Measurements from ENCODE around the gene CEP95. TPM values are rescaled to one million over a fixed set of nuclear protein-coding genes. Genes with fewer than 3 reads are reported as not detected.
"Not testable (repeated sequence)": the region's sequence is repeated elsewhere in the genome, so short reads cannot be mapped to it uniquely, and the experiment has no call there.

The CEP95 gene
- total and polyA plus RNA-seq, 10 of the 15 experiments (the other 5 are each of a cell fraction or from before 2014, with no cell fraction given) = 17.7 to 54.9 (median 29.6) TPM

DNA sequence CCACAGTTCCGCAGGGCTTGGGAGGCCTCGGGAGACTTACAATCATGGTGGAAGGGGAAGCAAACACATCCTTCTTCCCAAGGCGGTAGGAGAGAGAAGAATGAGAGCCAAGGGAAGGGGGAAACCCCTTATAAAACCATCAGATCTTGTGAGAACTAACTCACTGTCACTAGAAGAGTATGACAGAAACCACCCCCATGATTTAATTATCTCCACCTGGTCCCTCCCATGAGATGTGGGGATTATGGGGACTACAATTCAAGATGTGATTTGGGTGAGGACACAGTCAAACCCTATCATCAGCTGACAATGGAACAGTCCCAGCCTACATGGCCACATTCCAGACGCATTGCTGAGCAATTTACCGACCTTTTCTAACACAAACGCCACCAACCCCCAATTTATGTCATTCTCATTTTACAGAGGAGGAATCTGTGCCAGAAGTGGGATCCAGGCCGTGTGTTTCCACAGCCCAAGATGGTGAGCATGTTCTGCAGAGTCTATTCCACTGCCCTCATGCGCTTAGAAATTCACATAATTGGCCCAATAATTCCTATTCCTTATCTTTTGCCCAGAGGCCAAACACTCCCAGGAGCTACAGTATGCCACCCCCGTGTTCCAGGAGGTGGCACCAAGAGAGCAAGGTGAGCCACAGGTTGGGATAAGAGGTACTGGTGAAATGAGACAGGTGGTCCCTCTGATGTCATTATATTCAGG is 40.6 kb upstream of the CEP95 start (continued):
- TF ChIP-seq EED (IDR thresholded peaks at IDR 0.05; ENCODE audit: low read depth) = no peak
- TF ChIP-seq MEF2B (IDR thresholded peaks at IDR 0.05; ENCODE audit: partially characterized antibody, poor library complexity, severe bottlenecking) = no peak
- TF ChIP-seq BCLAF1 (IDR thresholded peaks at IDR 0.05) = no peak
- TF ChIP-seq, protein P1, sequence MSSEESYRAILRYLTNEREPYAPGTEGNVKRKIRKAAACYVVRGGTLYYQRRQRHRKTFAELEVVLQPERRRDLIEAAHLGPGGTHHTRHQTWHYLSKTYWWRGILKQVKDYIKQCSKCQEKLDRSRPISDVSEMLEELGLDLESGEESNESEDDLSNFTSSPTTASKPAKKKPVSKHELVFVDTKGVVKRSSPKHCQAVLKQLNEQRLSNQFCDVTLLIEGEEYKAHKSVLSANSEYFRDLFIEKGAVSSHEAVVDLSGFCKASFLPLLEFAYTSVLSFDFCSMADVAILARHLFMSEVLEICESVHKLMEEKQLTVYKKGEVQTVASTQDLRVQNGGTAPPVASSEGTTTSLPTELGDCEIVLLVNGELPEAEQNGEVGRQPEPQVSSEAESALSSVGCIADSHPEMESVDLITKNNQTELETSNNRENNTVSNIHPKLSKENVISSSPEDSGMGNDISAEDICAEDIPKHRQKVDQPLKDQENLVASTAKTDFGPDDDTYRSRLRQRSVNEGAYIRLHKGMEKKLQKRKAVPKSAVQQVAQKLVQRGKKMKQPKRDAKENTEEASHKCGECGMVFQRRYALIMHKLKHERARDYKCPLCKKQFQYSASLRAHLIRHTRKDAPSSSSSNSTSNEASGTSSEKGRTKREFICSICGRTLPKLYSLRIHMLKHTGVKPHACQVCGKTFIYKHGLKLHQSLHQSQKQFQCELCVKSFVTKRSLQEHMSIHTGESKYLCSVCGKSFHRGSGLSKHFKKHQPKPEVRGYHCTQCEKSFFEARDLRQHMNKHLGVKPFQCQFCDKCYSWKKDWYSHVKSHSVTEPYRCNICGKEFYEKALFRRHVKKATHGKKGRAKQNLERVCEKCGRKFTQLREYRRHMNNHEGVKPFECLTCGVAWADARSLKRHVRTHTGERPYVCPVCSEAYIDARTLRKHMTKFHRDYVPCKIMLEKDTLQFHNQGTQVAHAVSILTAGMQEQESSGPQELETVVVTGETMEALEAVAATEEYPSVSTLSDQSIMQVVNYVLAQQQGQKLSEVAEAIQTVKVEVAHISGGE (CRISPR knock-in tag; IDR thresholded peaks at IDR 0.05) = no peak

- CTCF ChIA-PET = interaction anchor here (1.4 kb wide), 1 partner anchor 25 kb away, joined by 6 read pairs; no protein-coding TSS in a partner anchor
These were observed 39.9 kb upstream of the CEP95 start for GRCh38 chr17:64466834-64467233.

More at GRCh38 chr17:64466834-64467233, 39.9 kb upstream of the CEP95 start:
- SMC1A ChIA-PET (ENCODE audit: uncharacterized antibody, unreplicated experiment); DNase-seq (ENCODE audit: low read depth, low spot score); BruUV-seq (replicated peaks); H3K4me1 ChIP-seq (ENCODE audit: control insufficient read depth, insufficient read depth, low read length); H3K79me2 ChIP-seq (ENCODE audit: control insufficient read depth, insufficient read depth, low read length); H3K4me3 ChIP-seq; H2AFZ ChIP-seq (ENCODE audit: control insufficient read depth, low read depth, low read length); in situ Hi-C loops (cut with MboI); RAD21 ChIA-PET (ENCODE audit: unreplicated experiment); H3K36me3 ChIP-seq (ENCODE audit: control insufficient read depth in 2 of 2, insufficient read depth in 2 of 2, low read length in 1 of 2); H3K9me3 ChIP-seq (replicated peaks; ENCODE audit: control insufficient read depth, insufficient read depth, low read length); H3K9ac ChIP-seq (ENCODE audit: control insufficient read depth, insufficient read depth, low read length); H4K20me1 ChIP-seq (ENCODE audit: control insufficient read depth, insufficient read depth); intact Hi-C loops (cut with micrococcal nuclease; ENCODE audit: unreplicated experiment); FAIRE-seq; H3K27ac ChIP-seq (ENCODE audit: control insufficient read depth, insufficient read depth); H3K27me3 ChIP-seq (replicated peaks in 1 of 2; ENCODE audit: control insufficient read depth in 2 of 2, insufficient read depth in 2 of 2, low read length in 1 of 2); ATAC-seq; H3K4me2 ChIP-seq (ENCODE audit: control insufficient read depth, insufficient read depth): not testable (repeated sequence)
- POLR2A ChIA-PET = interaction anchor here (0.5 to 0.6 kb wide), 2 partner anchors 38 to 547 kb away, joined by 3 to 5 read pairs; no protein-coding TSS in a partner anchor
- WGBS (ENCODE audit: insufficient coverage, insufficient replicate concordance, low lambda C conversion rate, missing lambda C conversion rate) = 55% methylated on average over 1 of the region's 1 CpG

All from GM12878 (cell line).